HL-60 (cell line): Measurements from ENCODE around the gene MAPRE2.

ENCODE experiments used
- DNase-seq, 2 experiments: peaks; one replicate each; pipeline ENCODE4 v3.0.0-alpha.2; 2010 to 2020; ENCODE audit warnings: low read depth in 1 of 2, low spot score in 1 of 2
- H3K27ac ChIP-seq: fragments of 250-450 bp; sonication (Bioruptor Pico); replicated peaks from 2 replicates; pipeline ENCODE4 v1.5.1; 2020; ENCODE audit warnings: mild to moderate bottlenecking, moderate library complexity
- H3K27me3 ChIP-seq: fragments of 250-450 bp; sonication (Bioruptor Pico); 2 replicates; pipeline ENCODE4 v1.5.1; 2021; ENCODE audit warnings: mild to moderate bottlenecking, moderate library complexity; ENCODE audit not compliant: insufficient read depth, poor library complexity, severe bottlenecking
- H3K4me3 ChIP-seq: replicated peaks from 2 replicates; pipeline ENCODE4 v1.5.1; 2011; ENCODE audit warnings: mild to moderate bottlenecking, control low read depth, low read length; ENCODE audit not compliant: insufficient read depth
- CTCF ChIP-seq: IDR thresholded peaks from one replicate; pipeline ENCODE4 v1.5.1; 2011; ENCODE audit warnings: low read length, control low read depth, inconsistent platforms; ENCODE audit not compliant: insufficient read depth
- GABPA ChIP-seq: IDR thresholded peaks from 2 replicates; pipeline ENCODE4 v1.6.1; 2012; ENCODE audit warnings: low read depth
- POLR2AphosphoS5 ChIP-seq: IDR thresholded peaks from 2 replicates; pipeline ENCODE4 v1.6.1; 2012; ENCODE audit warnings: low read depth
- REST ChIP-seq: IDR thresholded peaks from 2 replicates; pipeline ENCODE4 v1.6.1; 2012; ENCODE audit warnings: low read depth; ENCODE audit not compliant: insufficient replicate concordance
- SPI1 ChIP-seq: IDR thresholded peaks from 2 replicates; pipeline ENCODE4 v1.6.1; 2012; ENCODE audit warnings: low read depth, mild to moderate bottlenecking, borderline replicate concordance

MAPRE2 gene

GRCh38 chr18:35029770-35030169 lies 11.4 kb upstream of the MAPRE2 start:
- no peak for DNase-seq
- no peak overlapping the region for H3K4me3 ChIP-seq

DNA sequence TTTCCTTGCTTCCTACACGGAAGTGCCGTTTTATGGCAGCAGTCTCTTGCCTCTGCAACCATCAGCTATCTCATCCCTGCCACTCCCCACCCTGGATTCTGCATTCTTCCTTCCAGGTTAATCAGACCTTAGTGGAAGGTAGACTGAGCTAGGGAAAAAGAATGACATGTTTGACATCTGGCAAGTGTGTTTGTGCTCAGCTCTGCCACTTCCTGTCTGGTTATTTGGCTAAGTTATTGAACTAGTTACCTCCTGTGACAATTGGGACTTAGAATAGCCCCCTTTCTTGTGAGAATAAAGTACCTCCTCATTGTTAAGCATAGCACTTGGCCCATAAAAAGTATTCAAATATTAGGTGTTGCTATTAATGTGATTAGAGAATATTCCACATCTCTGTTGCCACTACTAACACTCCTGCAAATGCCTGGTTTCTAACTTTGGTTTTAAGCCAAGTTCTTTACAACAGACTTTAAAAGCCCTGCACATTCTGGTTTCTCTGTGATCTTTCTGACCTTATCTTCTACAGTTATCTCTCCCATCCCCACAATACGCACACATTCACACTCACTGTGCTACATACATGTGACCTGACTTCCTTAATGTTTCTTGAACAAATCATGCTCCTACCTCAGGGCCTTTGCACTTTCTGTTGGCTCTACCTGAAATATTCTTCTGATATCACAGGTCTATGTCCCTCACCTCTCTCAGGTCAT lies 10.8 kb upstream of the MAPRE2 start:
- Histone ChIP-seq H3K27ac (peak overlapping the region; percentile 11), H3K4me3 (no peak overlapping the region), H3K27me3 (no peaks in the 10 kb centered on the region)
- no peak for DNase-seq
- TF ChIP-seq REST (no peak), POLR2AphosphoS5 (no peak), GABPA (no peak), SPI1 (peak; percentile 58; the same call in 1 of the 2 replicates), CTCF (no peak)

More at GRCh38 chr18:35029770-35030169, 11.4 kb upstream of the MAPRE2 start:
- Histone ChIP-seq H3K27me3 (no peaks in the 10 kb centered on the region), H3K27ac (peak overlapping the region; percentile 11)
- no peak for TF ChIP-seq CTCF
- TF ChIP-seq POLR2AphosphoS5 = no peak
- no peak for TF ChIP-seq GABPA

GRCh38 chr18:35032113-35032512 lies 9.1 kb upstream of the MAPRE2 start:
- H3K27me3 ChIP-seq = no peaks in the 10 kb centered on the region
- no peak overlapping the region for H3K27ac ChIP-seq
- no peak for DNase-seq
- TF ChIP-seq GABPA (no peak), POLR2AphosphoS5 (no peak), SPI1 (no peak), REST (no peak)
- H3K4me3 ChIP-seq = no peak overlapping the region

GRCh38 chr18:35038029-35038428 lies 3.2 kb upstream of the MAPRE2 start:
- Histone ChIP-seq H3K4me3 (no peak overlapping the region), H3K27ac (peak overlapping the region; percentile 90), H3K27me3 (no peaks in the 10 kb centered on the region)
- DNase-seq = no peak
- no peak for TF ChIP-seq GABPA
- TF ChIP-seq POLR2AphosphoS5 = no peak
- no peak for TF ChIP-seq SPI1
- no peak for TF ChIP-seq CTCF
- TF ChIP-seq REST = no peak
